IMR-90 (cell line): Measurements from ENCODE around the gene TRHDE. TPM values are rescaled to one million over a fixed set of nuclear protein-coding genes. Genes with fewer than 3 reads are reported as not detected.

Source experiments
- ATAC-seq: fragments of 200-7000 bp; cut with Tn5 transposase; 2 replicates; pipeline ENCODE4 v1.9.1; 2020; ENCODE audit warnings: low read depth, mild to moderate bottlenecking, moderate library complexity
- BruUV-seq: library from RNA; stranded (reverse); fragments of 400-500 nt; replicated peaks from 2 replicates; lab custom pipeline; 2021; lab: Mats Ljungman, UMichigan
- CTCF ChIA-PET: fragments of 300-600 bp; formaldehyde crosslinking; extraction: SDS; loops from one replicate; lab custom pipeline; 2021; ENCODE audit warnings: antibody characterized with exemption; lab: Yijun Ruan, JAX
- POLR2A ChIA-PET: fragments of 300-600 bp; sonication (Branson Sonifier 250); formaldehyde crosslinking; loops from one replicate; lab custom pipeline; 2022; ENCODE audit warnings: antibody characterized with exemption; ENCODE audit not compliant: unreplicated experiment; lab: Charles Lee
- DNase-seq: peaks from one replicate; pipeline ENCODE4 v3.0.0; 2013
- H2AFZ ChIP-seq: replicated peaks from 2 replicates; pipeline ENCODE3; 2013; ENCODE audit warnings: low read length, mild to moderate bottlenecking; ENCODE audit not compliant: poor library complexity
- H2AK5ac ChIP-seq: 2 replicates; pipeline ENCODE4 v1.6.1; 2013; ENCODE audit warnings: low read depth, low read length, inconsistent platforms
- H2AK9ac ChIP-seq: replicated peaks from 2 replicates; pipeline ENCODE3; 2013; ENCODE audit warnings: mild to moderate bottlenecking, low read depth, low read length, moderate library complexity; ENCODE audit not compliant: poor library complexity
- H2BK120ac ChIP-seq: 2 replicates; pipeline ENCODE4 v1.6.1; 2013; ENCODE audit warnings: low read depth, low read length, inconsistent platforms
- H2BK15ac ChIP-seq: 3 replicates; pipeline ENCODE4 v1.6.1; 2013; ENCODE audit warnings: low read depth, low read length, inconsistent platforms
- H2BK20ac ChIP-seq: 2 replicates; pipeline ENCODE4 v1.6.1; 2013; ENCODE audit warnings: low read depth, mild to moderate bottlenecking, inconsistent platforms, low read length, moderate library complexity
- H2BK5ac ChIP-seq: 2 replicates; pipeline ENCODE4 v1.6.1; 2013; ENCODE audit warnings: mild to moderate bottlenecking, low read depth, low read length, inconsistent platforms; ENCODE audit not compliant: poor library complexity, severe bottlenecking
- H3K14ac ChIP-seq: replicated peaks from 2 replicates; pipeline ENCODE4 v1.6.1; 2013; ENCODE audit warnings: low read depth, low read length, inconsistent platforms
- H3K18ac ChIP-seq: 2 replicates; pipeline ENCODE4 v1.6.1; 2013; ENCODE audit warnings: low read depth, low read length, control low read depth
- H3K23ac ChIP-seq: 2 replicates; pipeline ENCODE4 v1.6.1; 2013; ENCODE audit warnings: low read depth, low read length, inconsistent platforms
- H3K27ac ChIP-seq: 2 replicates; pipeline ENCODE4 v1.5.1; 2013; ENCODE audit warnings: mild to moderate bottlenecking, control low read depth, low read length; ENCODE audit not compliant: insufficient read depth
- H3K27me3 ChIP-seq: 2 replicates; pipeline ENCODE4 v1.6.1; 2013; ENCODE audit warnings: low read length; ENCODE audit not compliant: control insufficient read depth, insufficient read depth
- H3K36me3 ChIP-seq: 2 replicates; pipeline ENCODE4 v1.6.1; 2013; ENCODE audit warnings: low read length, mixed read lengths; ENCODE audit not compliant: control insufficient read depth, insufficient read depth
- H3K4ac ChIP-seq: 2 replicates; pipeline ENCODE4 v1.6.1; 2013; ENCODE audit warnings: low read depth, low read length, inconsistent platforms
- H3K4me1 ChIP-seq: 2 replicates; pipeline ENCODE4 v1.6.1; 2013; ENCODE audit warnings: low read length, mixed read lengths; ENCODE audit not compliant: control insufficient read depth, insufficient read depth
- H3K4me2 ChIP-seq: 2 replicates; pipeline ENCODE4 v1.6.1; 2013; ENCODE audit warnings: low read depth, mild to moderate bottlenecking, control low read depth, low read length, moderate library complexity
- H3K4me3 ChIP-seq: 2 replicates; pipeline ENCODE4 v1.5.1; 2013; ENCODE audit warnings: low read depth, mild to moderate bottlenecking, control low read depth, low read length, moderate library complexity; ENCODE audit not compliant: insufficient read depth
- H3K56ac ChIP-seq: 2 replicates; pipeline ENCODE4 v1.6.1; 2013; ENCODE audit warnings: low read length, inconsistent platforms; ENCODE audit not compliant: insufficient read depth; ENCODE audit errors: extremely low read depth
- H3K79me1 ChIP-seq, 2 experiments: 2 replicates each; pipeline ENCODE4 v1.6.1; 2013; ENCODE audit warnings: low read length in 2 of 2, inconsistent platforms in 1 of 2, low read depth in 1 of 2
- H3K9ac ChIP-seq: 2 replicates; pipeline ENCODE4 v1.6.1; 2013; ENCODE audit warnings: low read depth, low read length, control low read depth
- H3K9me1 ChIP-seq: 2 replicates; pipeline ENCODE4 v1.6.1; 2013; ENCODE audit warnings: low read length, inconsistent platforms; ENCODE audit not compliant: insufficient read depth
- H3K9me3 ChIP-seq: 2 replicates; pipeline ENCODE4 v1.6.1; 2013; ENCODE audit warnings: low read length; ENCODE audit not compliant: control insufficient read depth, insufficient read depth
- H4K20me1 ChIP-seq: 2 replicates; pipeline ENCODE4 v1.6.1; 2013; ENCODE audit warnings: low read length, inconsistent platforms; ENCODE audit not compliant: insufficient read depth
- H4K5ac ChIP-seq: 2 replicates; pipeline ENCODE4 v1.6.1; 2013; ENCODE audit warnings: mild to moderate bottlenecking, low read depth, low read length, control low read depth
- H4K8ac ChIP-seq, 2 experiments: 2 replicates each; pipeline ENCODE4 v1.6.1; 2013; ENCODE audit warnings: low read depth in 2 of 2, low read length in 2 of 2, control low read depth in 1 of 2, inconsistent platforms in 1 of 2
- H4K91ac ChIP-seq: 2 replicates; pipeline ENCODE4 v1.6.1; 2013; ENCODE audit warnings: low read depth, low read length, inconsistent platforms; ENCODE audit not compliant: insufficient read depth
- BHLHE40 ChIP-seq: fragments of 150-350 bp; IDR thresholded peaks from 2 replicates; pipeline ENCODE4 v1.6.1; 2016; ENCODE audit warnings: mild to moderate bottlenecking, low read depth, low read length
- CEBPB ChIP-seq: IDR thresholded peaks from 2 replicates; pipeline ENCODE4 v1.6.1; 2012; ENCODE audit warnings: low read depth, low read length, improper control_type of control experiment
- CHD1 ChIP-seq: IDR thresholded peaks from 2 replicates; pipeline ENCODE4 v1.6.1; 2012; ENCODE audit warnings: low read depth, low read length, improper control_type of control experiment
- CTCF ChIP-seq: conservative IDR thresholded peaks from 2 replicates; pipeline ENCODE4 v1.5.1; 2012; ENCODE audit warnings: mild to moderate bottlenecking, low read depth, low read length, improper control_type of control experiment
- ELK1 ChIP-seq: fragments of 150-350 bp; IDR thresholded peaks from 2 replicates; pipeline ENCODE4 v1.6.1; 2016; ENCODE audit warnings: low read depth, mild to moderate bottlenecking, low read length, moderate library complexity, borderline replicate concordance
- FOS ChIP-seq: fragments of 150-350 bp; IDR thresholded peaks from 2 replicates; pipeline ENCODE4 v1.6.1; 2016; ENCODE audit warnings: low read depth, low read length
- MAFK ChIP-seq: IDR thresholded peaks from 2 replicates; pipeline ENCODE4 v1.6.1; 2012; ENCODE audit warnings: low read depth, low read length, improper control_type of control experiment
- MAZ ChIP-seq: IDR thresholded peaks from 2 replicates; pipeline ENCODE4 v1.6.1; 2012; ENCODE audit warnings: low read depth, mild to moderate bottlenecking, low read length, improper control_type of control experiment, moderate library complexity, borderline replicate concordance
- MXI1 ChIP-seq: IDR thresholded peaks from 2 replicates; pipeline ENCODE4 v1.6.1; 2012; ENCODE audit warnings: low read depth, mild to moderate bottlenecking, low read length, moderate library complexity, borderline replicate concordance
- NFE2L2 ChIP-seq: fragments of 150-350 bp; IDR thresholded peaks from 2 replicates; pipeline ENCODE4 v1.6.1; 2016; ENCODE audit warnings: low read depth, mild to moderate bottlenecking, low read length
- POLR2A ChIP-seq: IDR thresholded peaks from 2 replicates; pipeline ENCODE4 v1.6.1; 2012; ENCODE audit warnings: mild to moderate bottlenecking, low read depth, low read length
- RAD21 ChIP-seq: IDR thresholded peaks from 2 replicates; pipeline ENCODE4 v1.6.1; 2012; ENCODE audit warnings: low read length, improper control_type of control experiment
- RCOR1 ChIP-seq: IDR thresholded peaks from 2 replicates; pipeline ENCODE4 v1.6.1; 2012; ENCODE audit warnings: mild to moderate bottlenecking, low read length, improper control_type of control experiment; ENCODE audit not compliant: insufficient replicate concordance
- RFX5 ChIP-seq: IDR thresholded peaks from 2 replicates; pipeline ENCODE4 v1.8.0; 2012; ENCODE audit warnings: low read depth, mild to moderate bottlenecking, low read length, moderate library complexity
- SMC3 ChIP-seq: fragments of 150-350 bp; IDR thresholded peaks from 2 replicates; pipeline ENCODE4 v1.6.1; 2016; ENCODE audit warnings: low read depth, mild to moderate bottlenecking, antibody characterized with exemption, low read length, moderate library complexity
- WGBS, 2 experiments: methylation state at CpG; one replicate each; pipeline versions ENCODE4 v1.1.5 to v1.1.7; 2013; ENCODE audit warnings: missing lambda C conversion rate in 2 of 2; ENCODE audit not compliant: insufficient read length in 1 of 2; ENCODE audit errors: extremely low coverage in 2 of 2; 5-methylcytosine and 5-hydroxymethylcytosine counted together
- dilution Hi-C: fragments of 300-500 bp; cut with HindIII; formaldehyde crosslinking; loops from one replicate; pipeline ENCODE4 v1.14.3; 2018; ENCODE audit warnings: low sequenced_read_pairs; ENCODE audit not compliant: unreplicated experiment
- in situ Hi-C: fragments of 300-500 bp; cut with MboI; formaldehyde crosslinking; loops from 3 replicates; pipeline ENCODE4 v1.14.3; 2019; ENCODE audit warnings: low sequenced_read_pairs, inconsistent platforms, mixed read lengths
- intact Hi-C: fragments of 100-400 bp; cut with micrococcal nuclease; formaldehyde crosslinking; loops from 2 replicates; pipeline ENCODE4 v1.10.0; 2022
- polyA plus RNA-seq, 3 experiments: library from polyadenylated mRNA; depleted of rRNA; stranded (reverse); fragments of >200 nt; gene quantifications; 2 replicates each; pipeline ENCODE4 v1.2.3, GENCODE V29; 2012; ENCODE audit warnings: low replicate concordance in 1 of 3
- total RNA-seq: library from RNA; depleted of rRNA; stranded (reverse); fragments of >200 nt; gene quantifications from 2 replicates; pipeline ENCODE4 v1.2.3, GENCODE V29; 2012

Gene TRHDE
- total and polyA plus RNA-seq, 2 of the 4 experiments (the other 2 are of a cell fraction): 33.7 to 65.1 TPM

- no peak for TF ChIP-seq RFX5
- TF ChIP-seq SMC3: no peak
- no peak for TF ChIP-seq MXI1
- TF ChIP-seq BHLHE40: no peak
- no peak for TF ChIP-seq MAZ
- no peak for TF ChIP-seq CHD1
- TF ChIP-seq RAD21: no peak
- TF ChIP-seq NFE2L2: no peak
- TF ChIP-seq CEBPB: no peak
- no peak for TF ChIP-seq POLR2A
- TF ChIP-seq FOS: no peak
- TF ChIP-seq CTCF: no peak
- TF ChIP-seq ELK1: no peak
- TF ChIP-seq RCOR1: no peak
- TF ChIP-seq MAFK: no peak
- Histone ChIP-seq H3K23ac (peak overlapping the region; percentile 72; the same call in 1 of the 2 replicates), H2BK20ac (no peak overlapping the region), H3K4me1 (peaks cover 3% of the 10 kb centered on the region; the same call in 1 of the 2 replicates), H3K9me1 (no peaks in the 10 kb centered on the region), H3K4me3 (no peak overlapping the region), H3K4ac (peak overlapping the region; percentile 31; the same call in 1 of the 2 replicates), H2AK9ac (no peak overlapping the region), H3K14ac (no peak overlapping the region; the same call in 1 of the 2 replicates), H4K8ac (peak overlapping the region in 1 of 2 experiments; percentile 9; a peak in 1 of 4 replicates), H2AK5ac (no peak overlapping the region), H3K9ac (0 out of 2 replicates have a peak overlapping the region, but pooled peaks have one; percentile 19), H3K4me2 (peak overlapping the region; percentile 86), H3K9me3 (no peaks in the 10 kb centered on the region), H2BK15ac (no peak overlapping the region), H2AFZ (no peak overlapping the region), H2BK120ac (peak overlapping the region; percentile 47; the same call in 1 of the 2 replicates), H3K27ac (no peak overlapping the region; the same call in 1 of the 2 replicates), H4K91ac (no peak overlapping the region), H2BK5ac (peak overlapping the region; percentile 53), H4K20me1 (peaks cover 11% of the 10 kb centered on the region), H3K36me3 (no peaks in the 10 kb centered on the region; the same call in 1 of the 2 replicates), H3K56ac (no peak overlapping the region), H4K5ac (no peak overlapping the region), H3K79me1 (peaks cover 0 to 8% of the 10 kb centered on the region in 2 experiments; a peak in 2 of 4 replicates), H3K18ac (peak overlapping the region; percentile 41; the same call in 1 of the 2 replicates), H3K27me3 (no peaks in the 10 kb centered on the region)
- in situ Hi-C loops (loop anchor here (25.0 kb wide), 1 partner anchor 606 kb away; the partner anchor contains the start of genes THAP2 and ZFC3H1), dilution Hi-C loops (no loop called here), intact Hi-C loops (no loop called here)
- DNase-seq (no peak), ATAC-seq (no peak)
- CTCF ChIA-PET: interaction anchor here (0.7 to 2.0 kb wide), 3 partner anchors 21 to 78 kb away, joined by 4 read pairs; no protein-coding TSS in a partner anchor
- no TSS peak for BruUV-seq
- no CpG with 5 or more reads among the region's 2 CpGs for WGBS, 2 experiments
- POLR2A ChIA-PET: no interaction called here
These were observed 3.8 kb upstream of the TRHDE start for GRCh38 chr12:72268386-72268785.
